ENCODE measurements around the gene ITGAE.

GRCh38 chr17:3754066-3754457 is 46.9 kb downstream of the ITGAE start:
- TF ChIP-seq CTCF (IDR thresholded peaks at IDR 0.05), result no peak
- no peak for TF ChIP-seq POLR2AphosphoS5 (IDR thresholded peaks at IDR 0.05)
- no peak for TF ChIP-seq POLR2A (IDR thresholded peaks at IDR 0.05)

Data from prostate gland (tissue), 2 donors.